ENCODE measurements around the gene PADI3.

GRCh38 chr1:17217607-17218006 lies 31.3 kb upstream of the PADI3 start:
- no peak for TF ChIP-seq POLR2A (IDR thresholded peaks at IDR 0.05)
- TF ChIP-seq, protein P1, sequence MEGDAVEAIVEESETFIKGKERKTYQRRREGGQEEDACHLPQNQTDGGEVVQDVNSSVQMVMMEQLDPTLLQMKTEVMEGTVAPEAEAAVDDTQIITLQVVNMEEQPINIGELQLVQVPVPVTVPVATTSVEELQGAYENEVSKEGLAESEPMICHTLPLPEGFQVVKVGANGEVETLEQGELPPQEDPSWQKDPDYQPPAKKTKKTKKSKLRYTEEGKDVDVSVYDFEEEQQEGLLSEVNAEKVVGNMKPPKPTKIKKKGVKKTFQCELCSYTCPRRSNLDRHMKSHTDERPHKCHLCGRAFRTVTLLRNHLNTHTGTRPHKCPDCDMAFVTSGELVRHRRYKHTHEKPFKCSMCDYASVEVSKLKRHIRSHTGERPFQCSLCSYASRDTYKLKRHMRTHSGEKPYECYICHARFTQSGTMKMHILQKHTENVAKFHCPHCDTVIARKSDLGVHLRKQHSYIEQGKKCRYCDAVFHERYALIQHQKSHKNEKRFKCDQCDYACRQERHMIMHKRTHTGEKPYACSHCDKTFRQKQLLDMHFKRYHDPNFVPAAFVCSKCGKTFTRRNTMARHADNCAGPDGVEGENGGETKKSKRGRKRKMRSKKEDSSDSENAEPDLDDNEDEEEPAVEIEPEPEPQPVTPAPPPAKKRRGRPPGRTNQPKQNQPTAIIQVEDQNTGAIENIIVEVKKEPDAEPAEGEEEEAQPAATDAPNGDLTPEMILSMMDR (IDR thresholded peaks at IDR 0.05), result no peak

All from heart left ventricle (tissue), 13 donors.